ENCODE results near the gene MLNR.

The MLNR gene

DNA sequence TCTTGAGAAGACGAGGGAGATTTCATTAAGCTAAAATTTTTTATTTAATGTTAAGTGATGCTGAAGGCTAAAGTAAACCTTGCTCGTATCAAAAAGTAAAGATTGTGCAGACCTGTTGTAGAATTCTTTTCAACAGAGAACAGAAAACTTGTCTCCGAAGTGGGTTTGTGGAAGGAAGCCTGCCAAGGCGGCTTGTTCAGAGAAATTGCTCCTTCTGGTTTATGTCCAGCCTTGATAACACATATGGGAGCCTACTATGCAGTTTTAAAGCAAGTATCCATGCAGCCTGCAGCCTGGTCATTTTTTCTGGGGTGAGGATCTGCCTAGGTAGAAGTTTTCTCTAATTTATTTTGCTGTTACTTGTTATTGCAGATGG lies 1.4 kb downstream of the MLNR start:
- Histone ChIP-seq H3K9me3 (ENCODE audit: low read length) (no peaks in the 10 kb centered on the region), H2AFZ (ENCODE audit: low read length) (no peak overlapping the region), H3K36me3 (ENCODE audit: insufficient read depth, low read length) (no peaks in the 10 kb centered on the region), H3K4me3 (ENCODE audit: low read depth, low read length, poor library complexity, severe bottlenecking) (no peak overlapping the region), H3K4me1 (ENCODE audit: insufficient read depth, low read length, severe bottlenecking) (no peaks in the 10 kb centered on the region), H3K4me2 (ENCODE audit: low read length) (no peak overlapping the region), H3K9me2 (ENCODE audit: low read depth, low read length) (no peaks in the 10 kb centered on the region), H3K9ac (ENCODE audit: low read length) (no peak overlapping the region), H3K27me3 (ENCODE audit: insufficient read depth, low read length) (peaks cover 6% of the 10 kb centered on the region; the same call in 1 of the 2 replicates), H4K20me1 (ENCODE audit: insufficient read depth, low read length) (no peaks in the 10 kb centered on the region), H3K79me2 (ENCODE audit: insufficient read depth, low read length) (no peaks in the 10 kb centered on the region), H3F3A (ENCODE audit: insufficient read depth, low read length) (no peaks in the 10 kb centered on the region), H3K27ac (ENCODE audit: low read depth, low read length, poor library complexity, severe bottlenecking) (no peak overlapping the region)
- TF ChIP-seq, protein P1, sequence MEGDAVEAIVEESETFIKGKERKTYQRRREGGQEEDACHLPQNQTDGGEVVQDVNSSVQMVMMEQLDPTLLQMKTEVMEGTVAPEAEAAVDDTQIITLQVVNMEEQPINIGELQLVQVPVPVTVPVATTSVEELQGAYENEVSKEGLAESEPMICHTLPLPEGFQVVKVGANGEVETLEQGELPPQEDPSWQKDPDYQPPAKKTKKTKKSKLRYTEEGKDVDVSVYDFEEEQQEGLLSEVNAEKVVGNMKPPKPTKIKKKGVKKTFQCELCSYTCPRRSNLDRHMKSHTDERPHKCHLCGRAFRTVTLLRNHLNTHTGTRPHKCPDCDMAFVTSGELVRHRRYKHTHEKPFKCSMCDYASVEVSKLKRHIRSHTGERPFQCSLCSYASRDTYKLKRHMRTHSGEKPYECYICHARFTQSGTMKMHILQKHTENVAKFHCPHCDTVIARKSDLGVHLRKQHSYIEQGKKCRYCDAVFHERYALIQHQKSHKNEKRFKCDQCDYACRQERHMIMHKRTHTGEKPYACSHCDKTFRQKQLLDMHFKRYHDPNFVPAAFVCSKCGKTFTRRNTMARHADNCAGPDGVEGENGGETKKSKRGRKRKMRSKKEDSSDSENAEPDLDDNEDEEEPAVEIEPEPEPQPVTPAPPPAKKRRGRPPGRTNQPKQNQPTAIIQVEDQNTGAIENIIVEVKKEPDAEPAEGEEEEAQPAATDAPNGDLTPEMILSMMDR (IDR thresholded peaks at IDR 0.05; ENCODE audit: low read length) = no peak
- TF ChIP-seq EZH2 (IDR thresholded peaks at IDR 0.05; ENCODE audit: borderline replicate concordance, low read length) = no peak

DNA sequence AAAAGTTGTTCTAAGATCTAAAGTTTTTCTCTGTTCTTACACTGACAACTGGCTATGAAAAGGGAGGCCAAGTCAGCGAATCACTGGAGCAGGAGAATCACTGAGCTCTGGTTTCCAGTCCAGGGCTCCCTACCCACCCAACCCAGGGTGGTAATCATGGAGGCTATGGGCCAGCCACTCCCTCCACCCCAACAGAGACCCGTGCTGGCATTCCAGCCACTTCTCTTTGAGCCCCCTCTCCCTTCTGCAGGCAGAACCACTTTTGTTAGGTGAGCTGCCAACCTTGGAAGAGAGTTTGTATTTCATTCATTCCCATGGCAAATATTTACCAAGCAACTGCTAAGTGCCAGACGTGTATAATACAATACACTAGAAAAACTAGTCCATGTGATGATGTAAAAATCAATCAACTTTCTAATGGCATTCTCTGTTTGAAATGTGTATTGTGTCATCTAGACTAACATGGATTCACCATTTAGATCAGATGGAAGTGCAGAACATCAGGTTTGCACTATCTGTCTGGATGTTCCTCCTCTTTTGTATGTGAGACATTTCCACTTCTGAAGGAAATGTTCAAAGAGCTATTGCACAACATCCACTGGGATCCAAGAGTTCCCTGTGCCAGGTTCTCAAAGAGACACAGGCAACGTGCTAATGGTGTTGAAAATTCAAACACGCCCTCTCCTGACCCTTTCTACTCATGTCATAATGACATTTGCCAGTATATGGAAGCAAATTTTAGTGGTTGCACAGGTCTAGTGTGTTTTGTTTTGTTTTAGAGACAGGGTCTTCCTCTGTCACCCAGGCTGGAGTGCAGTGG lies 5.3 kb downstream of the MLNR start:
- no peaks in the 10 kb centered on the region for H3F3A ChIP-seq (ENCODE audit: insufficient read depth, low read length)
- H3K79me2 ChIP-seq (ENCODE audit: insufficient read depth, low read length) = no peaks in the 10 kb centered on the region
- H3K4me3 ChIP-seq (ENCODE audit: low read depth, low read length, poor library complexity, severe bottlenecking) = no peak overlapping the region
- no peak for TF ChIP-seq EZH2 (IDR thresholded peaks at IDR 0.05; ENCODE audit: borderline replicate concordance, low read length)
- TF ChIP-seq, protein P1 (IDR thresholded peaks at IDR 0.05; ENCODE audit: low read length) = peak; percentile 10; the same call in 1 of the 2 replicates
- H3K27ac ChIP-seq (ENCODE audit: low read depth, low read length, poor library complexity, severe bottlenecking) = no peak overlapping the region
- H2AFZ ChIP-seq (ENCODE audit: low read length) = no peak overlapping the region
- H4K20me1 ChIP-seq (ENCODE audit: insufficient read depth, low read length) = no peaks in the 10 kb centered on the region
- no peaks in the 10 kb centered on the region for H3K9me3 ChIP-seq (ENCODE audit: low read length)
- H3K4me2 ChIP-seq (ENCODE audit: low read length) = no peak overlapping the region
- no peak overlapping the region for H3K9ac ChIP-seq (ENCODE audit: low read length)
- no peaks in the 10 kb centered on the region for H3K9me2 ChIP-seq (ENCODE audit: low read depth, low read length)
- H3K36me3 ChIP-seq (ENCODE audit: insufficient read depth, low read length) = no peaks in the 10 kb centered on the region
- H3K27me3 ChIP-seq (ENCODE audit: insufficient read depth, low read length) = no peaks in the 10 kb centered on the region; the same call in 1 of the 2 replicates
- no peaks in the 10 kb centered on the region for H3K4me1 ChIP-seq (ENCODE audit: insufficient read depth, low read length, severe bottlenecking)

DNA sequence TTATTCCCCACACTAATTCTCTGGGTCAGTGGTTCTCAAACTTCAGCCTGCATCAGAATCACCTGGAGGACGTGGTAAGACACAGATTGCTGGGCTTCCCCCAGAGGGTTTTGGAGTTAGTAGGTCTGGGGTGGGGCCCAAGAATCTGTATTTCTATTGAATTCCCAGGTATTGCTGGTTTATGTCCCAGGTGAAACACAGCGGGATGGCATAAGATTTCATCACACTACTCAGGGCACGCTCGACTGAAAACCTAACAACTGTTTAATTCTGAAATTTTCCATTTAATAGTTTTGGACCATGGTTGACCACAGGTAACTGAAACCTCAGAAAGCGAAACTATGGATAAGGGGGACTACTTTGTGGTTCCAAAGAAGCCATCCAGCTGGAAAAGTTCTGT lies 6.5 kb downstream of the MLNR start:
- no peaks in the 10 kb centered on the region for H3K36me3 ChIP-seq (ENCODE audit: insufficient read depth, low read length)
- H3K9me3 ChIP-seq (ENCODE audit: low read length) = no peaks in the 10 kb centered on the region

More for the DNA sequence above, 6.5 kb downstream of the MLNR start:
- Histone ChIP-seq H3K79me2 (ENCODE audit: insufficient read depth, low read length) (no peaks in the 10 kb centered on the region), H3F3A (ENCODE audit: insufficient read depth, low read length) (no peaks in the 10 kb centered on the region), H3K9ac (ENCODE audit: low read length) (no peak overlapping the region), H3K9me2 (ENCODE audit: low read depth, low read length) (no peaks in the 10 kb centered on the region), H3K27ac (ENCODE audit: low read depth, low read length, poor library complexity, severe bottlenecking) (no peak overlapping the region), H4K20me1 (ENCODE audit: insufficient read depth, low read length) (no peaks in the 10 kb centered on the region), H3K4me2 (ENCODE audit: low read length) (no peak overlapping the region), H3K4me1 (ENCODE audit: insufficient read depth, low read length, severe bottlenecking) (no peaks in the 10 kb centered on the region), H2AFZ (ENCODE audit: low read length) (no peak overlapping the region), H3K4me3 (ENCODE audit: low read depth, low read length, poor library complexity, severe bottlenecking) (no peak overlapping the region), H3K27me3 (ENCODE audit: insufficient read depth, low read length) (no peaks in the 10 kb centered on the region)
- TF ChIP-seq, protein P1 (IDR thresholded peaks at IDR 0.05; ENCODE audit: low read length) = no peak
- TF ChIP-seq EZH2 (IDR thresholded peaks at IDR 0.05; ENCODE audit: borderline replicate concordance, low read length) = no peak

All from OCI-LY1 (cell line).